Panc1 (cell line): ENCODE measurements around the gene TMEM161A. TPM values are rescaled to one million over a fixed set of nuclear protein-coding genes. Genes with fewer than 3 reads are reported as not detected.
A peak's percentile ranks its signal among the peaks of the same experiment; 100 is the strongest.

Experiments
- ATAC-seq: fragments of 200-7000 bp; cut with Tn5 transposase; 2 replicates; pipeline ENCODE4 v1.9.1; 2020; ENCODE audit warnings: mild to moderate bottlenecking, moderate library complexity
- BruUV-seq: library from RNA; stranded (reverse); fragments of 400-500 nt; replicated peaks from 2 replicates; lab custom pipeline; 2021; lab: Mats Ljungman, UMichigan
- CTCF ChIA-PET: fragments of 300-600 bp; sonication (Branson Sonifier 250); formaldehyde crosslinking; loops from one replicate; lab custom pipeline; 2022; ENCODE audit warnings: antibody characterized with exemption; lab: Charles Lee
- POLR2A ChIA-PET: fragments of 300-600 bp; sonication (Branson Sonifier 250); formaldehyde crosslinking; loops from one replicate; lab custom pipeline; 2022; ENCODE audit warnings: antibody characterized with exemption; lab: Charles Lee
- DNase-seq: peaks from one replicate; pipeline ENCODE4 v3.0.0-alpha.2; 2010; ENCODE audit warnings: low read depth, low spot score
- H3K27ac ChIP-seq: 2 replicates; pipeline ENCODE4 v1.5.1; 2011; ENCODE audit warnings: mild to moderate bottlenecking, low read length, inconsistent platforms
- H3K27me3 ChIP-seq: fragments of 200-500 bp; sonication (Bioruptor generic); 2 replicates; pipeline ENCODE4 v1.6.0; 2014; ENCODE audit warnings: low read length, inconsistent platforms; ENCODE audit not compliant: control insufficient read depth, insufficient read depth
- H3K36me3 ChIP-seq: fragments of 200-500 bp; sonication (Bioruptor generic); 2 replicates; pipeline ENCODE4 v1.5.1; 2014; ENCODE audit warnings: inconsistent platforms, mild to moderate bottlenecking, low read length, moderate library complexity; ENCODE audit not compliant: control insufficient read depth, insufficient read depth
- H3K4me1 ChIP-seq: 2 replicates; pipeline ENCODE4 v1.5.1; 2011; ENCODE audit warnings: inconsistent platforms, mild to moderate bottlenecking, low read length, moderate library complexity; ENCODE audit not compliant: control insufficient read depth, insufficient read depth
- H3K4me3 ChIP-seq, 2 experiments: 2 replicates each; pipeline ENCODE4 v1.5.1; 2011 to 2012; ENCODE audit warnings: low read depth in 2 of 2, low read length in 2 of 2, mild to moderate bottlenecking in 2 of 2, inconsistent platforms in 1 of 2, moderate library complexity in 1 of 2
- H3K9me3 ChIP-seq: fragments of 200-500 bp; sonication (Bioruptor generic); 2 replicates; pipeline ENCODE4 v1.5.1; 2014; ENCODE audit warnings: low read depth, mild to moderate bottlenecking, inconsistent platforms, low read length, moderate library complexity; ENCODE audit not compliant: control insufficient read depth, insufficient read depth
- CTCF ChIP-seq: fragments of 450-650 bp; IDR thresholded peaks from 2 replicates; pipeline ENCODE4 v1.5.1; 2017; ENCODE audit warnings: mild to moderate bottlenecking
- POLR2AphosphoS5 ChIP-seq: IDR thresholded peaks from 2 replicates; pipeline ENCODE4 v1.6.1; 2012; ENCODE audit warnings: mild to moderate bottlenecking, low read depth, low read length, moderate library complexity
- REST ChIP-seq, 2 experiments: IDR thresholded peaks; 2 replicates each; pipeline ENCODE4 v1.6.1; 2011 to 2012; ENCODE audit warnings: low read depth in 2 of 2, control low read depth in 1 of 2, low read length in 1 of 2, mild to moderate bottlenecking in 1 of 2, moderate library complexity in 1 of 2; ENCODE audit not compliant: insufficient read depth in 1 of 2
- SIN3A ChIP-seq: IDR thresholded peaks from 2 replicates; pipeline ENCODE4 v1.6.1; 2012; ENCODE audit warnings: low read depth, mild to moderate bottlenecking, low read length, moderate library complexity, borderline replicate concordance; ENCODE audit not compliant: insufficient read depth
- TCF7L2 ChIP-seq: IDR thresholded peaks from 2 replicates; pipeline ENCODE4 v1.6.1; 2011; ENCODE audit warnings: mild to moderate bottlenecking, low read depth, low read length, inconsistent platforms
- in situ Hi-C: cut with HindIII; loops from 2 replicates; pipeline ENCODE4 v1.10.0; 2016; ENCODE audit warnings: low sequenced_read_pairs, low pct_unique_long_range_greater_than_20kb
- intact Hi-C: fragments of 100-400 bp; cut with micrococcal nuclease; formaldehyde crosslinking; loops from one replicate; pipeline ENCODE4 v1.10.0; 2022; ENCODE audit not compliant: unreplicated experiment
- total RNA-seq: library from RNA; stranded (reverse); gene quantifications from one replicate; pipeline ENCODE4 v1.2.1, GENCODE V29; 2021; ENCODE audit not compliant: unreplicated experiment

Gene TMEM161A
- total RNA-seq, 1 experiment from 2014 or later: 26.7 TPM

GRCh38 chr19:19146865-19147264 is 8.6 kb upstream of the TMEM161A start:
- in situ Hi-C loops (no loop called here), intact Hi-C loops (no loop called here)
- ATAC-seq (no peak), DNase-seq (no peak)
- H3K36me3 ChIP-seq: no peaks in the 10 kb centered on the region
- no peak for TF ChIP-seq REST (IDR thresholded peaks at IDR 0.05; ENCODE audit: insufficient read depth in 1 of 2, low read depth in 2 of 2, low read length in 1 of 2)
- no peak for TF ChIP-seq SIN3A
- TF ChIP-seq TCF7L2: no peak
- no peak for TF ChIP-seq CTCF
- TF ChIP-seq POLR2AphosphoS5: no peak
- ChIA-PET CTCF (interaction anchor here (0.5 kb wide), 1 partner anchor 215 kb away, joined by 7 read pairs; no protein-coding TSS in a partner anchor), POLR2A (no interaction called here)
- BruUV-seq: no TSS peak
- no peaks in the 10 kb centered on the region for H3K27me3 ChIP-seq
- no peak overlapping the region for H3K4me3 ChIP-seq
- H3K27ac ChIP-seq: no peak overlapping the region
- H3K4me1 ChIP-seq: no peaks in the 10 kb centered on the region
- H3K9me3 ChIP-seq: no peaks in the 10 kb centered on the region

DNA sequence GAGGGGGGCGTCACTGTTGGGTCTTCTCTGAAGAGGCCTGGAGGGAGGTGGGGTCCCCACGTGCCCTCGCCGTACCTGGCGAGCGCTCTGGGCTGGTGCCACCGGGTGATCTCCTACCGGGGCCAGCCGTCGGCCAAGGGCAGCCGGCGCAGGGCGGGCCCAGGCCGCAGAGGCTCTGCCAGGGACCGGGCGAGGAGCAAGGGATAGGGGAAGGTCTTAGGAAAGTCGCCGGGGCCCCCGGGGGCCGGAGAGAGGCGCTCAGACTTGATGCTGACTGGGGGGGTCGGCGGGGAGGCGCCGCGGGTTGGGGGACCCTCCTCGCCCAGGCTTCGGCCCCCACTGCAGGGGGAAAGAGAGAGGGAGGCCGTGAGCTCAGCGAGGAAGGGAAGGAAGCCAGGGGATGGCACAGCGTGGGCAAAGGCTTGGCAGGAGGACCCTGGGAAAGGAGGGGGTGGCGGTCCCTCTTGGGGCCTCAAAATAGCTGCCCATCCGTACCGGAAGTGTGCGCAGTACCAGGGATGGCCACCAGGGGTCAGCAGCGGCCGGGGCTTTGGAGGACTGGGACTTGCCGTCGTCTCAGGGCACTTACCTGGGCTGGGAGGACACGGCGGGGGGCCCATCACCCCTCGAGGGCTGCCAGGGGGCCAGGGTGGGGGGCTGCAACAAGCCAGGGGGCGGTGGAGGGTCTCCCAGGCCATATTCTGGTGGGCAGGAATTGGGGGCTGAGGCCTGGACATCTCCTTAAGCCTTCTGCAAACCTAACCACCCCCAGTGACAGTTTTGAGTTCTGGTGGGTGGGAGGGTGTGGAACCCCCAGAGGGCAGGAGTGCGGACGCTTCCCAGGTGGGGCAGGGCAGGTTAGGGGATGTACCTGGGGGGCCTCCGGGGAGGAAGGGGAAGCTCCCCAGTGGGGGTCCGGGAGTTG is 7.7 kb upstream of the TMEM161A start:
- CTCF ChIA-PET: interaction anchor here (0.7 kb wide), 2 partner anchors 137 to 169 kb away, joined by 5 to 8 read pairs; no protein-coding TSS in a partner anchor
- no TSS peak for BruUV-seq
- no peak for TF ChIP-seq SIN3A
- TF ChIP-seq REST (IDR thresholded peaks at IDR 0.05; ENCODE audit: insufficient read depth in 1 of 2, low read depth in 2 of 2, low read length in 1 of 2): no peak
- peak; percentile 94 for TF ChIP-seq CTCF
- in situ Hi-C loops: no loop called here
- Histone ChIP-seq H3K9me3 (no peaks in the 10 kb centered on the region), H3K27ac (no peak overlapping the region), H3K4me1 (no peaks in the 10 kb centered on the region), H3K27me3 (no peaks in the 10 kb centered on the region), H3K4me3 (no peak overlapping the region), H3K36me3 (no peaks in the 10 kb centered on the region)
- intact Hi-C loops: no loop called here
- ATAC-seq (peak; percentile 86), DNase-seq (no peak)
- POLR2A ChIA-PET: no interaction called here
